Karpas-422 (cell line): ENCODE results near the gene ZSWIM5. TPM values are rescaled to one million over a fixed set of nuclear protein-coding genes. Genes with fewer than 3 reads are reported as not detected.
A peak's percentile ranks its signal among the peaks of the same experiment; 100 is the strongest.

ENCODE experiments used
- DNase-seq: peaks from one replicate; pipeline ENCODE4 v3.0.0-alpha.2; 2015
- H2AFZ ChIP-seq: fragments of 200-600 bp; sonication (generic); 2 replicates; pipeline ENCODE4 v1.6.1; 2014; ENCODE audit warnings: antibody characterized with exemption, low read length, mixed read lengths
- H3K27ac ChIP-seq: fragments of 200-600 bp; sonication (generic); 2 replicates; pipeline ENCODE4 v1.5.1; 2014; ENCODE audit warnings: mild to moderate bottlenecking, low read length, moderate library complexity
- H3K27me3 ChIP-seq: fragments of 200-600 bp; sonication (generic); 2 replicates; pipeline ENCODE4 v1.6.1; 2014; ENCODE audit warnings: low read length, mixed read lengths
- H3K36me3 ChIP-seq: fragments of 200-600 bp; sonication (generic); 2 replicates; pipeline ENCODE4 v1.6.1; 2014; ENCODE audit warnings: low read length, mixed read lengths; ENCODE audit not compliant: insufficient read depth
- H3K4me1 ChIP-seq: fragments of 200-600 bp; sonication (generic); 2 replicates; pipeline ENCODE4 v1.6.1; 2014; ENCODE audit warnings: mild to moderate bottlenecking, low read length, mixed read lengths
- H3K4me2 ChIP-seq: fragments of 200-600 bp; sonication (generic); 2 replicates; pipeline ENCODE4 v1.6.1; 2014; ENCODE audit warnings: low read length, low read depth, mild to moderate bottlenecking; ENCODE audit not compliant: poor library complexity, severe bottlenecking
- H3K4me3 ChIP-seq: fragments of 200-600 bp; sonication (generic); 2 replicates; pipeline ENCODE4 v1.5.1; 2014; ENCODE audit warnings: mild to moderate bottlenecking, antibody characterized with exemption, low read length, mixed read lengths
- H3K79me2 ChIP-seq: fragments of 200-600 bp; sonication (generic); 2 replicates; pipeline ENCODE4 v1.6.1; 2014; ENCODE audit warnings: mild to moderate bottlenecking, low read length, mixed read lengths
- H3K9ac ChIP-seq: fragments of 200-600 bp; sonication (generic); 2 replicates; pipeline ENCODE4 v1.6.0; 2014; ENCODE audit warnings: low read length
- H3K9me2 ChIP-seq: fragments of 200-600 bp; sonication (generic), shearing (Covaris generic); replicated peaks from 2 replicates; pipeline ENCODE4 v1.6.0; 2014; ENCODE audit warnings: mild to moderate bottlenecking, low read length, moderate library complexity; ENCODE audit not compliant: insufficient read depth
- H3K9me3 ChIP-seq: fragments of 300-700, 200-600 bp; sonication (generic); 2 replicates; pipeline ENCODE4 v1.6.1; 2014; ENCODE audit warnings: low read length, mixed read lengths
- H4K20me1 ChIP-seq: fragments of 200-600 bp; sonication (generic); 2 replicates; pipeline ENCODE4 v1.6.1; 2014; ENCODE audit warnings: mild to moderate bottlenecking, antibody characterized with exemption, low read length, low read depth; ENCODE audit not compliant: insufficient read depth
- total RNA-seq: library from RNA; depleted of rRNA; stranded (reverse); fragments of >200 nt; shearing (Covaris generic); gene quantifications from 2 replicates; pipeline ENCODE4 v1.2.3, GENCODE V29; 2014; ENCODE audit warnings: low replicate concordance

The ZSWIM5 gene
- total RNA-seq, 1 experiment from 2014 or later = 0.04 TPM

DNA sequence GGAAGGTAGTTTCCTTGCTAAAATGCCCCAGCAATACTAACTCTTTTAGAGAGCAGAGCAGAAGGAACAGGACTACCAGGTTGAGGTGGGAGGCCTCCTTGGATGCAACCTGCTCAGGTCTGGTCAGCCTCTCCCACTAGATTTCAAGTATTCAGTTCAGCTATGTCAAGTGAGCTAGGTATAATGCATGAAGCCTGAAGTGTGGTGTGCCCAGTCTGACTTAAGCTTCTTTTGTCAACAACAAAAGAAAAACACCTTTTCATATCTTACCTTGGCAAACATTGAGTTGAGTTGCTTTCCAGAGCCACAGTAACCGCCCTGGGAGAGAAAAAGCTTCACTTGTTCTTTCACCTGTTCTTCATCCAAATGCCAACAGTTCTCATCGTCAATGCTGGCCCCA lies 146.6 kb downstream of the ZSWIM5 start:
- DNase-seq = peak; percentile 6
- H4K20me1 ChIP-seq = no peaks in the 10 kb centered on the region
- H3K27me3 ChIP-seq = no peaks in the 10 kb centered on the region
- H2AFZ ChIP-seq = no peak overlapping the region
- no peaks in the 10 kb centered on the region for H3K79me2 ChIP-seq
- H3K27ac ChIP-seq = no peak overlapping the region
- H3K9me3 ChIP-seq = no peaks in the 10 kb centered on the region
- no peak overlapping the region for H3K4me2 ChIP-seq
- no peak overlapping the region for H3K9ac ChIP-seq
- no peaks in the 10 kb centered on the region for H3K36me3 ChIP-seq
- H3K9me2 ChIP-seq = no peaks in the 10 kb centered on the region
- H3K4me3 ChIP-seq = no peak overlapping the region
- H3K4me1 ChIP-seq = peaks cover 16% of the 10 kb centered on the region

DNA sequence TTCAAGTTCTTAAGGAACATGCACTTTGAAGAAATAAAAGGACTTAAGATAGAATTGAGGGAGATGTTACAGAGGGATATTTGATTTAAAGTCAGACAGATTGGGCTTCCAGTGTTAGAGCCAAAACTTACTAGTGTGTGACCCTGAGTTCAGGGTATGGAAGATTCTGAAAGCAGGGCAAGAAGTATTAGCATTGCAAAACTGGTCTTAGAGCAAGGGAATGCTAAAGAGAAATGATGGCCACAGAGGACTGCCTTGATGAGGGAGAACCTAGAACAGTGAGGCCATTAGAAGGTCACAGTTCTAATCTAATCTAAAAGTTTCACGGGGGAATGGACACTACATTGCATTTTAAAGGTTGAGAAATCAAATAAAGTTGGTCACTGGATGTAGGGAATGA lies 148.9 kb downstream of the ZSWIM5 start:
- H3K9me3 ChIP-seq = no peaks in the 10 kb centered on the region
- no peaks in the 10 kb centered on the region for H3K9me2 ChIP-seq
- no peak overlapping the region for H3K27ac ChIP-seq
- DNase-seq = peak; percentile 26
- H2AFZ ChIP-seq = no peak overlapping the region
- H3K4me3 ChIP-seq = no peak overlapping the region
- H3K4me2 ChIP-seq = peak overlapping the region; percentile 36
- no peaks in the 10 kb centered on the region for H3K79me2 ChIP-seq
- peaks cover 30% of the 10 kb centered on the region for H3K4me1 ChIP-seq
- no peak overlapping the region for H3K9ac ChIP-seq
- H4K20me1 ChIP-seq = no peaks in the 10 kb centered on the region
- no peaks in the 10 kb centered on the region for H3K36me3 ChIP-seq
- H3K27me3 ChIP-seq = no peaks in the 10 kb centered on the region

DNA sequence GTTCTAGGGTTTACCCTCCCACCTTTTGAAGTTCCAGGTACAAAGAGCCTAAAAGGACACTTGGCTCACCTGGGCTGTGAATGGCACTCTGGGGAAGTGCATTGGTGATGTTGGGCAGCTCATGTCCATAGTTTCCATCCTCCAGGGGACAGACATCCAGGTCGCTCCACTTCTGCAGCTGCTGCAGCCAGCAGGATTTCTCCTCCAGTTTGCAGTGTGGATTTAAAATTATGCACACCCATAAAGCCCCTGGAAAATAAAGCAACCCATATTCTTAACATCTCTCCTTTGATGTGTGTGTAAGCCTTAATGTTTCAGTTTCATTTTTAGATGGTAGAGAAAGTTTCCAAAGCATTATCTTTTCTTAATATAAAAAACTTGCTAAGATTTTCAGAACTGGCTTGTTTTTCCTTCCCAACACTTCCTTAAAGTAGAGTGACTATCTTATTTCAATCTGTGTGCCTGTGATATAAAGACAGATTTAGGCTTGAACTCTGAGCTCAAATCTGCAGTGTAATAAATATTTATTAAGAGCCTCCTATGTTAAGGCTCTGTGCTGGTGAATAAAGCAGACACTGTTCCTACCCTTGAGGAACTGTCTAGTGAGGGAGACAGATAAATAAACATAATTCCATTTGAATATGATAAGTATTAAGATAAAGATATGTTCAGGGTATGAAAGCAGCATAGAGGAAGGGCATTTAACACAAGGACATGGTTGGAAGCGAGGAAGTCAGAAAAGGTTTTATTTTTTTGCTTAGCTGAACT lies 155.2 kb downstream of the ZSWIM5 start:
- no peak overlapping the region for H3K27ac ChIP-seq
- DNase-seq = peak; percentile 41
- H3K4me3 ChIP-seq = no peak overlapping the region
- H4K20me1 ChIP-seq = no peaks in the 10 kb centered on the region
- H3K4me2 ChIP-seq = peak overlapping the region; percentile 10
- H3K4me1 ChIP-seq = peaks cover 31% of the 10 kb centered on the region
- no peak overlapping the region for H3K9ac ChIP-seq
- H3K36me3 ChIP-seq = no peaks in the 10 kb centered on the region
- no peaks in the 10 kb centered on the region for H3K9me2 ChIP-seq
- no peaks in the 10 kb centered on the region for H3K79me2 ChIP-seq
- no peak overlapping the region for H2AFZ ChIP-seq
- no peaks in the 10 kb centered on the region for H3K9me3 ChIP-seq
- H3K27me3 ChIP-seq = no peaks in the 10 kb centered on the region

DNA sequence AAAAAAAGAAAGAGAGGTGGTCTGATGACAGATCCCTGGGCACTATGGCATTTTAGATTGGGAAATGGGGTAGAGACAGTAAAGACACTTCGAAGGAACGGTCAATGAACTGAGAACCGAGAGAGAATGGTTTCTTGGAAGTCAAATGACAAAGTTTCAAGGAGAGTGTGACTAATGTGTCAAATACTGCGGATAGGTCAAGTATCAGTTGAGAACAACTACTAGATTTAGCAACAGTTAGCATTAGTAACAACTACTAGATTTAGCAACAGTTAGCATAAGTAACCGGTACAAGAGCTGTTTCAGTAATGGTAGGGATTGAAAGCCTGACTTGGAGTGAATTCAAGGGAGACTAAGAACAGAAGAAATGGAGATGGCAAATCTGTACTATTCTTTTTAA lies 159.4 kb downstream of the ZSWIM5 start:
- Histone ChIP-seq H3K27ac (no peak overlapping the region), H3K4me3 (no peak overlapping the region), H3K27me3 (no peaks in the 10 kb centered on the region), H3K9me2 (no peaks in the 10 kb centered on the region), H3K4me1 (peaks cover 9% of the 10 kb centered on the region), H3K9me3 (no peaks in the 10 kb centered on the region), H2AFZ (no peak overlapping the region), H3K4me2 (no peak overlapping the region), H3K36me3 (no peaks in the 10 kb centered on the region), H3K79me2 (no peaks in the 10 kb centered on the region), H3K9ac (no peak overlapping the region), H4K20me1 (no peaks in the 10 kb centered on the region)
- no peak for DNase-seq

DNA sequence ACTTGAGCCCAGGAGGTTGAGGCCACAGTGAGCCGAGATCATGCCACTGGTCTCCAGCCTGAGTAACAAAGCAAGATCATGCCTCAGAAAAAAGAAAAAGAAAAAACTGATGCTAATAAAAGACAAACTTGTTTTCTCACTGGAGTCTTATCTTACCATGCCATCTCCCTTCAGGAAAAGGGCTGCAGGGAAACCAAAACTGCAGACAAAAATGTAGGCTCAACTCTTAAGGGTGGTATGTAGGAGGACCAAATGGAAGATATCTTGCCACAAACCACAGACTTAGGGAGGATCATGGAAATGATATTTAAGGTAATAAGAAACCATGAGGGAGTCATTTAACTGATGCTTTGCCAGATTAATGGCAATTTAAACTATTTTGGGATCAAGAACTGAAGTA lies 161.5 kb downstream of the ZSWIM5 start:
- H3K27me3 ChIP-seq = no peaks in the 10 kb centered on the region
- no peaks in the 10 kb centered on the region for H3K9me3 ChIP-seq
- H3K36me3 ChIP-seq = no peaks in the 10 kb centered on the region

DNA sequence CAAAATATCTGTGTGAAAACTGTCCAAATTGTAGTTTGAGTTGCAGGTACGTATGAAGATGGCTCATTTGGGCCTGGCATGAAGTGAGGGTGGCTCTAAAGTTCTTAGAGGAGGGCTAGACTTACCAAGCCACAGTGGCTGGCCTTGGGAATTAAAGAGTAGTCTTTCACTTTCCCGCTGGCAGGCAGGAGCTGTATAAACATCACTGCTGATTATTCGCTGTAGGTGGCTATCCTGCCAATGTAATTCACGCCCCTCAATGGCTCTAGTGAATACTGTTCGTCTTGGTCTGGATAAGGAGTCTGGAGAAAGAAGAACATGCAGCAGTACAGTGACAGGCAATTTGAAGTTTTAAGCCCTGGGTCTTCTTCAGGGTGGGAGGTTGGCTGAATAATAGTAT lies 163.3 kb downstream of the ZSWIM5 start:
- no peak overlapping the region for H2AFZ ChIP-seq
- no peaks in the 10 kb centered on the region for H3K27me3 ChIP-seq
- DNase-seq = peak; percentile 14
- no peaks in the 10 kb centered on the region for H3K4me1 ChIP-seq
- no peak overlapping the region for H3K4me2 ChIP-seq
- no peaks in the 10 kb centered on the region for H3K9me3 ChIP-seq
- no peaks in the 10 kb centered on the region for H3K79me2 ChIP-seq
- no peaks in the 10 kb centered on the region for H4K20me1 ChIP-seq
- no peak overlapping the region for H3K4me3 ChIP-seq
- H3K27ac ChIP-seq = no peak overlapping the region
- H3K36me3 ChIP-seq = no peaks in the 10 kb centered on the region
- no peak overlapping the region for H3K9ac ChIP-seq
- H3K9me2 ChIP-seq = no peaks in the 10 kb centered on the region

More for the DNA sequence above, 161.5 kb downstream of the ZSWIM5 start:
- no peaks in the 10 kb centered on the region for H3K9me2 ChIP-seq
- H3K4me3 ChIP-seq = no peak overlapping the region
- no peak overlapping the region for H2AFZ ChIP-seq
- no peaks in the 10 kb centered on the region for H3K79me2 ChIP-seq
- no peaks in the 10 kb centered on the region for H4K20me1 ChIP-seq
- no peak for DNase-seq
- no peak overlapping the region for H3K9ac ChIP-seq
- H3K4me1 ChIP-seq = no peaks in the 10 kb centered on the region
- no peak overlapping the region for H3K27ac ChIP-seq
- no peak overlapping the region for H3K4me2 ChIP-seq

DNA sequence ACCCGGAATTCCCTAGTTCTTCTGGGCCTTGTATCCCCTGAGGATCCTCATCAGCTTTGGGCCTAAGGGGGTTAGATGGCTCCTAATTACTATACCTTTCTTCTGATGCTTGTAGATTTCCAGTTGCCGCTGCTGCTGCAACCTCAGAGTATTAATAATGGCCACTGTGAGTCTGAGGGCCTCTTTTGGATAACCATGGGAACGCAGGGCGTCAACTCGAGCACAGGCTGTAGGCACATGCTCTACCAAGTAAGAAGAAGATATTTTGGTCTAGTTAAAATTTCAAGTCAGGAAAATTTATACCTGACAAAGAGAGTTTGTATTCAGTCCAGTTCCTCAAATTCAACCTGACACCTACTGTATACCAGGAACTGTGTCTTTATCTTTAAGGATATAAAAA lies 166.1 kb downstream of the ZSWIM5 start:
- no peaks in the 10 kb centered on the region for H3K27me3 ChIP-seq
- no peaks in the 10 kb centered on the region for H3K36me3 ChIP-seq
- H2AFZ ChIP-seq = no peak overlapping the region
- H3K9me3 ChIP-seq = no peaks in the 10 kb centered on the region
- H3K4me3 ChIP-seq = no peak overlapping the region
- DNase-seq = no peak
- H3K4me2 ChIP-seq = no peak overlapping the region
- H3K27ac ChIP-seq = no peak overlapping the region
- no peaks in the 10 kb centered on the region for H3K4me1 ChIP-seq
- no peak overlapping the region for H3K9ac ChIP-seq
- no peaks in the 10 kb centered on the region for H3K79me2 ChIP-seq
- H3K9me2 ChIP-seq = no peaks in the 10 kb centered on the region
- no peaks in the 10 kb centered on the region for H4K20me1 ChIP-seq

DNA sequence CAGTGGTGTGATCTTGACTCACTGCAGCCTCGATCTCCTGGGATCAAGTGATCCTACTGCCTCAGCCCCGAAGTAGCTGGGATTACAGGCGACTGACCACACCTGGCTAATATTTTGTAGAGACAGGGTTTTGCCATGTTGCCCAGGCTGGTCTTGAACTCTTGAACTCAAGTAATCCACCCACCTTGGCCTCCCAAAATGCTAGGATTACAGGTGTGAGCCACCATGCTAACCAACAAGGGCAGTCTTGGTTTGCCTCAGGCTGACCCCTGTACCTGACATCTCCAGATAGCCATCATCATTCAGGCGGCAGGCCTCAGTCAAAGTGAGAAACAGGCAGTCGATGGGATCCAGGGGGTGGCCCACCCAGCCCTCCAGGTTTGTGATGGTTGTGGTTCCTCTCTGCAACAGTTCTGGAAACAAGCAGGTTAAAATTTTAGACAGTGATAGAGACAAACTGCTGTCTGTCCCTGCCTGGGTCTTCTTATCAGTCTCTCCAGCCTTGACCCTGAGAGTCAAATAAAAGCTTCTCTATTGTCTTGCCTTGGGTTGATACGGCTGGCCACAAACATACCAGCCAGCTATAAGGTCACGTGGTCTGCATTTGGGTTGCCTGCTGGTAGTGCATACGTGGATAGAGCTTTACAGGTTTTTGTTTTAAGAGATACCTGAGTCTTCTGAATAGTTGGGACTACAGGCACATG lies 167.6 kb downstream of the ZSWIM5 start:
- no peak overlapping the region for H3K9ac ChIP-seq
- H3K4me2 ChIP-seq = no peak overlapping the region
- H3K9me2 ChIP-seq = no peaks in the 10 kb centered on the region
- no peak overlapping the region for H2AFZ ChIP-seq
- no peaks in the 10 kb centered on the region for H3K4me1 ChIP-seq
- no peak overlapping the region for H3K4me3 ChIP-seq
- no peaks in the 10 kb centered on the region for H4K20me1 ChIP-seq
- H3K27ac ChIP-seq = no peak overlapping the region
- DNase-seq = no peak
- H3K36me3 ChIP-seq = no peaks in the 10 kb centered on the region
- no peaks in the 10 kb centered on the region for H3K9me3 ChIP-seq
- H3K79me2 ChIP-seq = no peaks in the 10 kb centered on the region
- no peaks in the 10 kb centered on the region for H3K27me3 ChIP-seq
